Fibroblast of lung (primary cell): ENCODE measurements around the gene CDYL2.

Experiments used
- EZH2 ChIP-seq: IDR thresholded peaks from 2 replicates; pipeline ENCODE4 v1.5.1; 2012; ENCODE audit warnings: low read length, control low read depth, mild to moderate bottlenecking; ENCODE audit errors: missing control alignments
- TF ChIP-seq, protein P1 (sequence below), 2 donors: IDR thresholded peaks in 1 of 2; conservative IDR thresholded peaks in 1 of 2; 1 replicate in 1 of 2; 2 replicates in 1 of 2; pipeline ENCODE4 v1.5.1; 2011 to 2012; ENCODE audit warnings: low read length in 2 of 2, control low read depth in 1 of 2, inconsistent platforms in 1 of 2, low read depth in 1 of 2, mild to moderate bottlenecking in 1 of 2

DNA sequence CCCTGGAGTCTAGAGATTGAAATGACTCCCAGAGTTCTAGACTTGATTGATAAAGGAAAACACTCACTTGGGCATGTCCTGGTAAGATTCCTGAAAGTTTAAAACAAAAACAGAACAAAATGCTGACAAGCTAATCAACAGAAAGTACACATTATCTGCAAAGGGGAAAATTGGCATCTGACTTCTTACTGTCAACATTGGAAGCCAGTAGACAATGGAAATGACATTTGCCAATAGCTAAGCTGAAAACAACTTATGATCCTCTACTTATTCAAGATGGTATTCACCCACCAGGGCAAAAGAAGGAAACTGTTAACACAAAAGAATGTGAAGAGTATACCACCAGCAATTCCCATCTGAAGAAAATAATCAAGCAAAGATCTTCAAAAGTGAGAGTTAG is 36.8 kb upstream of the CDYL2 start:
- TF ChIP-seq, protein P1, sequence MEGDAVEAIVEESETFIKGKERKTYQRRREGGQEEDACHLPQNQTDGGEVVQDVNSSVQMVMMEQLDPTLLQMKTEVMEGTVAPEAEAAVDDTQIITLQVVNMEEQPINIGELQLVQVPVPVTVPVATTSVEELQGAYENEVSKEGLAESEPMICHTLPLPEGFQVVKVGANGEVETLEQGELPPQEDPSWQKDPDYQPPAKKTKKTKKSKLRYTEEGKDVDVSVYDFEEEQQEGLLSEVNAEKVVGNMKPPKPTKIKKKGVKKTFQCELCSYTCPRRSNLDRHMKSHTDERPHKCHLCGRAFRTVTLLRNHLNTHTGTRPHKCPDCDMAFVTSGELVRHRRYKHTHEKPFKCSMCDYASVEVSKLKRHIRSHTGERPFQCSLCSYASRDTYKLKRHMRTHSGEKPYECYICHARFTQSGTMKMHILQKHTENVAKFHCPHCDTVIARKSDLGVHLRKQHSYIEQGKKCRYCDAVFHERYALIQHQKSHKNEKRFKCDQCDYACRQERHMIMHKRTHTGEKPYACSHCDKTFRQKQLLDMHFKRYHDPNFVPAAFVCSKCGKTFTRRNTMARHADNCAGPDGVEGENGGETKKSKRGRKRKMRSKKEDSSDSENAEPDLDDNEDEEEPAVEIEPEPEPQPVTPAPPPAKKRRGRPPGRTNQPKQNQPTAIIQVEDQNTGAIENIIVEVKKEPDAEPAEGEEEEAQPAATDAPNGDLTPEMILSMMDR (conservative IDR thresholded peaks at IDR 0.05 in 1 of 2, IDR thresholded peaks at IDR 0.05 in 1 of 2; ENCODE audit: low read depth in 1 of 2, low read length in 2 of 2): no peak
- no peak for TF ChIP-seq EZH2
